GM18526 (cell line): ENCODE measurements around the gene ALCAM.

ENCODE experiments used
- POLR2A ChIP-seq: IDR thresholded peaks from 3 replicates; pipeline ENCODE4 v1.6.1; 2011; ENCODE audit not compliant: insufficient read length; ENCODE audit errors: extremely low read depth

The ALCAM gene

GRCh38 chr3:105349684-105350387 lies 16.9 kb upstream of the ALCAM start:
- TF ChIP-seq POLR2A, result no peak

GRCh38 chr3:105351821-105352220 lies 14.9 kb upstream of the ALCAM start:
- no peak for TF ChIP-seq POLR2A

GRCh38 chr3:105352976-105353375 lies 13.7 kb upstream of the ALCAM start:
- no peak for TF ChIP-seq POLR2A

- no peak for TF ChIP-seq POLR2A
Measured at GRCh38 chr3:105353485-105354161, 13.1 kb upstream of the ALCAM start.

GRCh38 chr3:105354429-105354828 lies 12.3 kb upstream of the ALCAM start:
- TF ChIP-seq POLR2A, result no peak

GRCh38 chr3:105355408-105356061 lies 11.2 kb upstream of the ALCAM start:
- TF ChIP-seq POLR2A, result no peak

- TF ChIP-seq POLR2A, result no peak
Measured at GRCh38 chr3:105356396-105356795, 10.3 kb upstream of the ALCAM start.

- no peak for TF ChIP-seq POLR2A
Measured at GRCh38 chr3:105356988-105357387, 9.7 kb upstream of the ALCAM start.

GRCh38 chr3:105359098-105359762 lies 7.5 kb upstream of the ALCAM start:
- no peak for TF ChIP-seq POLR2A

GRCh38 chr3:105360003-105360402 lies 6.7 kb upstream of the ALCAM start:
- TF ChIP-seq POLR2A, result no peak

- no peak for TF ChIP-seq POLR2A
Measured at GRCh38 chr3:105362021-105362665, 4.6 kb upstream of the ALCAM start.

GRCh38 chr3:105364128-105364527 lies 2.6 kb upstream of the ALCAM start:
- no peak for TF ChIP-seq POLR2A

- no peak for TF ChIP-seq POLR2A
Measured at GRCh38 chr3:105365081-105365390, 1.7 kb upstream of the ALCAM start.

- no peak for TF ChIP-seq POLR2A
Measured at GRCh38 chr3:105365391-105366325, 1.1 kb upstream of the ALCAM start.
